ENCODE results near the gene QSOX2. TPM values are rescaled to one million over a fixed set of nuclear protein-coding genes. Genes with fewer than 3 reads are reported as not detected.
"Not testable (repeated sequence)": the region's sequence is repeated elsewhere in the genome, so short reads cannot be mapped to it uniquely, and the experiment has no call there.

Gene QSOX2
- total RNA-seq, 1 donor from 2014 or later = 27.9 TPM

- H3K36me3 Mint-ChIP-seq (ENCODE audit: low read depth); DNase-seq (ENCODE audit: low spot score); H3K4me1 Mint-ChIP-seq (ENCODE audit: low read depth); H3K27me3 Mint-ChIP-seq (ENCODE audit: insufficient read depth); H3K9me3 Mint-ChIP-seq: not testable (repeated sequence)
- H3K4me3 Mint-ChIP-seq = peak overlapping the region; percentile 83
- H3K27ac Mint-ChIP-seq = peak overlapping the region; percentile 82
- intact Hi-C loops (cut with micrococcal nuclease) = loop anchor here (1.0 to 5.0 kb wide), 4 partner anchors 21 to 359 kb away; partner anchors contain the start of genes CAMSAP1, DNLZ and QSOX2
Measured at GRCh38 chr9:136266641-136267040, 21.0 kb upstream of the QSOX2 start.

GRCh38 chr9:136265561-136266355 is 20.1 kb upstream of the QSOX2 start:
- Mint-ChIP-seq H3K4me1 (ENCODE audit: low read depth) (peaks cover 6% of the 10 kb centered on the region), H3K27ac (no peak overlapping the region)
- intact Hi-C loops (cut with micrococcal nuclease) = loop anchor here (5.0 kb wide), 2 partner anchors 93 to 358 kb away; partner anchors contain the start of gene CAMSAP1

GRCh38 chr9:136264441-136265405 is 19.1 kb upstream of the QSOX2 start:
- Mint-ChIP-seq H3K9me3 (no peaks in the 10 kb centered on the region), H3K36me3 (ENCODE audit: low read depth) (no peaks in the 10 kb centered on the region), H3K4me3 (no peak overlapping the region), H3K27me3 (ENCODE audit: insufficient read depth) (peaks cover 3% of the 10 kb centered on the region), H3K4me1 (ENCODE audit: low read depth) (peaks cover 6% of the 10 kb centered on the region), H3K27ac (no peak overlapping the region)
- intact Hi-C loops (cut with micrococcal nuclease) = loop anchor here (5.0 kb wide), 2 partner anchors 92 to 357 kb away; partner anchors contain the start of gene CAMSAP1
- DNase-seq (ENCODE audit: low spot score) = no peak

More at GRCh38 chr9:136265561-136266355, 20.1 kb upstream of the QSOX2 start:
- Mint-ChIP-seq H3K9me3 (no peaks in the 10 kb centered on the region), H3K27me3 (ENCODE audit: insufficient read depth) (peaks cover 3% of the 10 kb centered on the region), H3K36me3 (ENCODE audit: low read depth) (no peaks in the 10 kb centered on the region), H3K4me3 (no peak overlapping the region)
- no peak for DNase-seq (ENCODE audit: low spot score)

GRCh38 chr9:136264031-136264430 is 18.4 kb upstream of the QSOX2 start:
- no peak for DNase-seq (ENCODE audit: low spot score)
- H3K27me3 Mint-ChIP-seq (ENCODE audit: insufficient read depth) = peaks cover 3% of the 10 kb centered on the region
- no peaks in the 10 kb centered on the region for H3K36me3 Mint-ChIP-seq (ENCODE audit: low read depth)
- H3K4me3 Mint-ChIP-seq = no peak overlapping the region
- intact Hi-C loops (cut with micrococcal nuclease) = no loop called here
- H3K9me3 Mint-ChIP-seq = no peaks in the 10 kb centered on the region
- peaks cover 6% of the 10 kb centered on the region for H3K4me1 Mint-ChIP-seq (ENCODE audit: low read depth)
- H3K27ac Mint-ChIP-seq = no peak overlapping the region

- Mint-ChIP-seq H3K4me3 (no peak overlapping the region), H3K4me1 (ENCODE audit: low read depth) (peaks cover 6% of the 10 kb centered on the region), H3K36me3 (ENCODE audit: low read depth) (no peaks in the 10 kb centered on the region), H3K27ac (no peak overlapping the region), H3K27me3 (ENCODE audit: insufficient read depth) (no peaks in the 10 kb centered on the region), H3K9me3 (no peaks in the 10 kb centered on the region)
- intact Hi-C loops (cut with micrococcal nuclease) = no loop called here
- no peak for DNase-seq (ENCODE audit: low spot score)
Measured at GRCh38 chr9:136262671-136263178, 17.1 kb upstream of the QSOX2 start.

- Mint-ChIP-seq H3K36me3 (ENCODE audit: low read depth) (no peaks in the 10 kb centered on the region), H3K27ac (no peak overlapping the region), H3K9me3 (no peaks in the 10 kb centered on the region), H3K4me1 (ENCODE audit: low read depth) (peaks cover 5% of the 10 kb centered on the region), H3K27me3 (ENCODE audit: insufficient read depth) (no peaks in the 10 kb centered on the region), H3K4me3 (no peak overlapping the region)
- intact Hi-C loops (cut with micrococcal nuclease) = no loop called here
- no peak for DNase-seq (ENCODE audit: low spot score)
Measured at GRCh38 chr9:136261686-136262430, 16.2 kb upstream of the QSOX2 start.

- DNase-seq (ENCODE audit: low spot score) = no peak
- intact Hi-C loops (cut with micrococcal nuclease) = no loop called here
- H3K4me3 Mint-ChIP-seq = no peak overlapping the region
- H3K27ac Mint-ChIP-seq = no peak overlapping the region
- H3K4me1 Mint-ChIP-seq (ENCODE audit: low read depth) = no peaks in the 10 kb centered on the region
- no peaks in the 10 kb centered on the region for H3K27me3 Mint-ChIP-seq (ENCODE audit: insufficient read depth)
- no peaks in the 10 kb centered on the region for H3K36me3 Mint-ChIP-seq (ENCODE audit: low read depth)
- H3K9me3 Mint-ChIP-seq = no peaks in the 10 kb centered on the region
Measured at GRCh38 chr9:136260936-136261472, 15.4 kb upstream of the QSOX2 start.

GRCh38 chr9:136260521-136260920 is 14.9 kb upstream of the QSOX2 start:
- Mint-ChIP-seq H3K9me3 (no peaks in the 10 kb centered on the region), H3K4me3 (no peak overlapping the region), H3K27me3 (ENCODE audit: insufficient read depth) (no peaks in the 10 kb centered on the region), H3K27ac (no peak overlapping the region), H3K36me3 (ENCODE audit: low read depth) (no peaks in the 10 kb centered on the region), H3K4me1 (ENCODE audit: low read depth) (no peaks in the 10 kb centered on the region)
- no peak for DNase-seq (ENCODE audit: low spot score)
- intact Hi-C loops (cut with micrococcal nuclease) = no loop called here

GRCh38 chr9:136259836-136260235 is 14.2 kb upstream of the QSOX2 start:
- H3K27me3 Mint-ChIP-seq (ENCODE audit: insufficient read depth) = no peaks in the 10 kb centered on the region
- intact Hi-C loops (cut with micrococcal nuclease) = no loop called here
- no peak overlapping the region for H3K4me3 Mint-ChIP-seq
- no peaks in the 10 kb centered on the region for H3K9me3 Mint-ChIP-seq
- no peak for DNase-seq (ENCODE audit: low spot score)
- H3K36me3 Mint-ChIP-seq (ENCODE audit: low read depth) = no peaks in the 10 kb centered on the region
- no peak overlapping the region for H3K27ac Mint-ChIP-seq
- H3K4me1 Mint-ChIP-seq (ENCODE audit: low read depth) = no peaks in the 10 kb centered on the region

- DNase-seq (ENCODE audit: low spot score) = no peak
Measured at GRCh38 chr9:136259517-136259813, 13.9 kb upstream of the QSOX2 start.

GRCh38 chr9:136258786-136259516 is 13.3 kb upstream of the QSOX2 start:
- Mint-ChIP-seq H3K4me1 (ENCODE audit: low read depth) (no peaks in the 10 kb centered on the region), H3K27ac (no peak overlapping the region), H3K9me3 (no peaks in the 10 kb centered on the region), H3K36me3 (ENCODE audit: low read depth) (no peaks in the 10 kb centered on the region), H3K4me3 (no peak overlapping the region), H3K27me3 (ENCODE audit: insufficient read depth) (no peaks in the 10 kb centered on the region)
- intact Hi-C loops (cut with micrococcal nuclease) = no loop called here
- no peak for DNase-seq (ENCODE audit: low spot score)

More at GRCh38 chr9:136259517-136259813, 13.9 kb upstream of the QSOX2 start:
- Mint-ChIP-seq H3K27me3 (ENCODE audit: insufficient read depth) (no peaks in the 10 kb centered on the region), H3K36me3 (ENCODE audit: low read depth) (no peaks in the 10 kb centered on the region), H3K4me3 (no peak overlapping the region), H3K27ac (no peak overlapping the region), H3K9me3 (no peaks in the 10 kb centered on the region), H3K4me1 (ENCODE audit: low read depth) (no peaks in the 10 kb centered on the region)
- intact Hi-C loops (cut with micrococcal nuclease) = no loop called here

- intact Hi-C loops (cut with micrococcal nuclease) = no loop called here
- no peaks in the 10 kb centered on the region for H3K27me3 Mint-ChIP-seq (ENCODE audit: insufficient read depth)
- no peak overlapping the region for H3K4me3 Mint-ChIP-seq
- no peaks in the 10 kb centered on the region for H3K4me1 Mint-ChIP-seq (ENCODE audit: low read depth)
- H3K27ac Mint-ChIP-seq = no peak overlapping the region
- H3K36me3 Mint-ChIP-seq (ENCODE audit: low read depth) = no peaks in the 10 kb centered on the region
- no peak for DNase-seq (ENCODE audit: low spot score)
- H3K9me3 Mint-ChIP-seq = no peaks in the 10 kb centered on the region
Measured at GRCh38 chr9:136258299-136258625, 12.7 kb upstream of the QSOX2 start.
